ENCODE measurements around the gene SNCG.
"Not testable (repeated sequence)": the region's sequence is repeated elsewhere in the genome, so short reads cannot be mapped to it uniquely, and the experiment has no call there.

Gene SNCG

GRCh38 chr10:86958116-86958900, at the start of gene SNCG:
Gene SNCG (plus strand): TSS chr10:86958599. CDS start chr10:86958698, 99 bp downstream.
- no peak for DNase-seq (ENCODE audit: low read depth)

- DNase-seq (ENCODE audit: low read depth): no peak
Observed at GRCh38 chr10:86914734-86915133, 43.7 kb upstream of the SNCG start.

- DNase-seq (ENCODE audit: low read depth): no peak
Observed at GRCh38 chr10:86918022-86918471, 40.4 kb upstream of the SNCG start.

DNA sequence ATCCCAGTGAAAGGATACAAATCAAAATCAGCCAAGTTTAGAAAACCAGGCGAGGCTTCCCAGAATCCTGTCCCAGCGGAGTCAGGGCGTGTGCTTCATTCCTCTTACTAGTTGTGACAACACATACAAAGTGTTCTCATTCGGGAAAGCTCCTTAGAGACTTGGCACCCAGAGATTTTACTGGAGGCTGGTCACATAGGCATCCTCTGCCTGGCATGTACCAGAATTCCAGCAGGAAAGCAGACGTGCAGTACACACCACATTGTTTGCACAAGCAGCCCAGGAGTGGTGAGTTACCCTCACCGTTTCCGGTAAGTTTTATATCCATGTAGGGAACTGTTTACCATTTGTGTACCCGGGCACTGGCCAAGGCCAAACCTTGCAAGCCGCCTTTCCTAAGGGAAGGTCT, 35.8 kb upstream of the SNCG start:
- DNase-seq (ENCODE audit: low read depth): no peak

DNA sequence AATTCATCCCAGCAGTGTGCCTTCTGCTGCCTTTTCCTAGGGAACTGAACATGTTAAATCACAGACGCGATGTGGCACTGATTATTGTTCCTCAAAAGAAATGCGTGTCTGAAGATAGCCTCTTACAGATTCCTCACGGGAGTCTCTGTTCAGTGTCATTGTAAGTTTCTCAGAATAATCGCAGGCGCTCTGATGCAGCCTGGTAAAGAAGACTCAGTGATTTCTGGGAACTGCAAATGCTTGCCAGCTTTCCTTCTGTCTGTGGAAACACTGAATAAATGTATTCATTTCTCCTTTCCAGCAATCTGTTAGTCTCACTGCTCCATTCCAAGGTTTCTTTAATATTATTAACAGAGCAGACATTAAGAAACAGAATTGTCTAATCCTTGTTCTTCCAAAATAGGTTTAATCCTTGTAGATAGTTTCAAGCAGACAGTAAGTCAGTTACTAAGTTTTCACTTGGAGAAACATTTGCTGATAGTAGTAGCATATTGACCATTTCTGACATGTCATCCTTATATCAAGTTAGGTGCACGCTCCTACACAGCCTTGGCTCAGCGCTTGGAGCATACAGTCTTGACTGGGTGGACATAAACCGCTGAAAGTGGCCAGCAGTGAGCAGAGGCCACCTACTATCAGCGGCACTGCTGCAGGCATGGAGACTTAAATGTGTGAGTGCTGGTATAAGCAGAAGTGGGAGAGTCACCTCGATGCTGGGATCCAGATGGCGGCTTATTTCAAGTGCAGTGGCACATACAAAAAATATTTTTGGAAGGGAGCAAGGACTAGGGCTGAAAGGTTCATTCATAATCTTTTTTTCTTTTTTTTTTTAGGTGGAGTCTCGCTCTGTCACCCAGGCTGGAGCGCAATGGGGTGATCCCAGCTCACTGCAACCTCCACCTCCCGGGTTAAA, 28.7 kb upstream of the SNCG start:
- no peak for DNase-seq (ENCODE audit: low read depth)

- DNase-seq (ENCODE audit: low read depth): no peak
Observed at GRCh38 chr10:86931872-86932271, 26.5 kb upstream of the SNCG start.

DNA sequence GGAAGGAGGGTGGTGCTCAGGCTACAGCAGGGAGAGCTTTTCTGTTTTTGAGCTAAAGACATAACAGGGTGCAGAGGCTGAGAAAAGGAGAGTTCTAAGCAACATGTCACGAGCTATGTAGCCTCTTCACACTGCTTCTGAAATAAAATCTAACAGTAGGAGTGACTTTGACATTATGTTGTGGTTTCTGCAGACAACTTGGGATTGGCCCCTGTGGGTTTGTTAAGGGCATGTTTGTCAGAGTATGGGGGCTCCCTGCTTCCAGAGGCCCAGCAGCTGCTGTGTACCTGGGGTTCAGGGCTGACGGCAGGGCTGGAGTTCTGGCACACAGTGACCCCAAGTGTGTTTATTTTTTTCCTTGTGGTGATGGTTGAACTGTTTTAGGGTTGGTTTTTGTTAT, 25.7 kb upstream of the SNCG start:
- DNase-seq (ENCODE audit: low read depth): no peak

DNA sequence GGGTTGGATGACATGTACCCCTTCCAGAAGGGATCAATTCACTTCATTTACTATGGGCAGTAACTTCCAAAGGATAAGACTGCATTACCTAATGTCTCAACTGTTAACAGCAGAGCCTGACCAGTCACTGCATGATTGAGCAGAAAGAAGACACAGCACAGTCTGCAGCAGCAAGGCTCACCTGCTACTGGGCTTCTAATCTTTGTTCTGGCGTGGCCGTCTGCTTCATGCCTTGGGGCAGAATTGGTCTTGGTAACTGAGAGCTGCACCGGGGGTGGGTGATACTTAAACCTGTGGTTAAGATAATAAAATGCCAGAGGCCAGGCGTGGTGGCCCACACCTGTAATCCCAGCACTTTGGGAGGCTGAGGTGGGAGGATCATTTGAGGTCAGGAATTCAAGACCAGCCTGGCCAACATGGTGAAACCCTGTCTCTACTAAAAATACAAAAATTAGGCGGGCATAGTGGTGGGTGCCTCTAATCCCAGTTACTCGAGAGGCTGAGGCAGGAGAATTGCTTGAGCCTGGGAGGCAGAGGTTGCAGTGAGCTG, 24.2 kb upstream of the SNCG start:
- DNase-seq (ENCODE audit: low read depth): not testable (repeated sequence)

- DNase-seq (ENCODE audit: low read depth): no peak
Observed at GRCh38 chr10:86936661-86937501, 21.5 kb upstream of the SNCG start.

DNA sequence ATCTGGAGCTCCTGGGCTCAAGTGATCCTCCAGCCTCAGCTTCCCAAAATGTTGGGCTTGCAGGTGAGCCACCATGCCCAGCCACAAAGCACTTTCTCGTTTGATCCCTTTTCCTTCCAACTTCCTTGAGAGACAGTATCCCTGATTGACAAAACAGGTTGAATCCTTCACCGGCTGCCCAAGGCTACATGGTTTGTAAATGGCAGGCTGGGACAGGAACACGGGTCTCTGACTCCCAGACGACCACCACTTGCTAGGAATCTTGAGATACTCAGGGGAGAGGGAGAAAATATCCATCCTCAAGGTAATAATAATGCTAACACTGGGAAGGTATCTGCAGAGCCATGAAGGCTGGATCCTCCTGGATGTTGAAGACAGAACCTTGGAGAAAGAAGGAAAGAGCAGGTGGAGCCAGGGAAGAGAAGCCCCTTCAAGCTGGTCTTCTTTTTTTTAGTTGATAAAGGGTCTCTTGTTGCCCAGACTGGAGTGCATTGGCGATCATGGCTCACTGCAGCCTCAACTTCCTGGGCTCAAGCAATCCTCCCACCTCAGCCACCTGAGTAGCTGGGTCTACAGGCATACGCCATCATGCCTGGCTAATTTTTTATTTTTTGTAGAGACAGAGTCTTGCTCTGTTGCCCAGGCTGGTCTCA, 20.8 kb upstream of the SNCG start:
- no peak for DNase-seq (ENCODE audit: low read depth)

DNA sequence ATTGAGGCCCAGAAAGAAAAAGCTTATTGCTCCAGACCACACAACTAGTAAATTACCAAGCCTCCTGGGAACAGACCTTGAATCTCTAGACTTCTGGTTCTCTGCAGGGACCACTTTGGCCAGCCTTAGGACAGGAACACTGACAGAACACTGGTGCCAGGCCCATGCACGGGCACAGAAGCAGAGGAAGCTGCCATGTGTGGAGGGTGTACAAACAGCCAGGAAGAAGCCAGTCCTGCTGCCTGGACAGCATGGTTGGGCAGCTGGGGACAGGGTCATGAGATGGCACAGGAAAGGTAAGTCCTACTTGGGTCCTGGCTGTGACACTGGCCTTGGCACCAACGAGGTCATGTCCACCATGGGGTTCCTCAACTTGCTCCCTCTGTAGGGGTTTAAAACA, 20.1 kb upstream of the SNCG start:
- no peak for DNase-seq (ENCODE audit: low read depth)

DNA sequence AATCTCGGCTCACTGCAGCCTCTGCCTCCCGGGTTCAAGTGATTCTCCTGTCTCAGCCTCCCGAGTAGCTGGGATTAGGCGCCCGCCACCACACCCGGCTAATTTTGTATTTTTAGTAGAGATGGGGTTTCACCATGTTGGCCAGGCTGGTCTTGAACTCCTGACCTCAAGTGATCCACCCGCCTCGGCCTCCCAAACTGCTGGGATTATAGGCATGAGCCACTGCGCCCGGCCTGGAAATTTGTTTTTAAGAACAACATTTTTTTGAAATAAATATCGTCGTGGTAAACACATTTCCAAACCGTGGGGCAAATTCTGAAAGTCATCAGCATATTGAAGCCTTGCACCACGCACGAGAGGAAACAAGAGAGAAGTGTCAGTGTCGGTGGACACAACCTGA, 18.3 kb upstream of the SNCG start:
- not testable (repeated sequence) for DNase-seq (ENCODE audit: low read depth)

GRCh38 chr10:86940677-86941076, 17.7 kb upstream of the SNCG start:
- DNase-seq (ENCODE audit: low read depth): no peak

- no peak for DNase-seq (ENCODE audit: low read depth)
Observed at GRCh38 chr10:86941426-86941825, 17.0 kb upstream of the SNCG start.

DNA sequence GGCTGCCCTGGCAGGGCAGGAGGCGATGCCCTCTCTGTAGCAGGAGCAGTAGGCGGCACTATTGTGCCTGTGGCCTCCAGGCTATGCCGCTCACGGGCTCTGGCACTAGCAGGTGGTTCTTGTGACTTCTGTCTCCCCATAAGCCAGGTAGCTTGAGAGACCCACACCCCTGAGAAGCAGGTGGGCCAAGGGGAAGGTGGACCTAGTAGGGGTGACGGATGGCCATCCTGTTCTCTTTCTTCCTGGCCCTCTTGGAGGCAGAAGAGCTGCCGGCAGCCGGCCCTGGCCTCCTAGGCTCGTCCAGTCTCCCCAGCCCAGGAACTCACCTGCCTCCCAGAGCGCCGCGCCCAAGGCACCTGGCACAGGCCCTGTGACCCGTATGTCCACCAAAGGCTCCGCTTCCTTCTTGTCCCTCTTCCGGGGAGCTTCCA, 16.4 kb upstream of the SNCG start:
- DNase-seq (ENCODE audit: low read depth): no peak

DNA sequence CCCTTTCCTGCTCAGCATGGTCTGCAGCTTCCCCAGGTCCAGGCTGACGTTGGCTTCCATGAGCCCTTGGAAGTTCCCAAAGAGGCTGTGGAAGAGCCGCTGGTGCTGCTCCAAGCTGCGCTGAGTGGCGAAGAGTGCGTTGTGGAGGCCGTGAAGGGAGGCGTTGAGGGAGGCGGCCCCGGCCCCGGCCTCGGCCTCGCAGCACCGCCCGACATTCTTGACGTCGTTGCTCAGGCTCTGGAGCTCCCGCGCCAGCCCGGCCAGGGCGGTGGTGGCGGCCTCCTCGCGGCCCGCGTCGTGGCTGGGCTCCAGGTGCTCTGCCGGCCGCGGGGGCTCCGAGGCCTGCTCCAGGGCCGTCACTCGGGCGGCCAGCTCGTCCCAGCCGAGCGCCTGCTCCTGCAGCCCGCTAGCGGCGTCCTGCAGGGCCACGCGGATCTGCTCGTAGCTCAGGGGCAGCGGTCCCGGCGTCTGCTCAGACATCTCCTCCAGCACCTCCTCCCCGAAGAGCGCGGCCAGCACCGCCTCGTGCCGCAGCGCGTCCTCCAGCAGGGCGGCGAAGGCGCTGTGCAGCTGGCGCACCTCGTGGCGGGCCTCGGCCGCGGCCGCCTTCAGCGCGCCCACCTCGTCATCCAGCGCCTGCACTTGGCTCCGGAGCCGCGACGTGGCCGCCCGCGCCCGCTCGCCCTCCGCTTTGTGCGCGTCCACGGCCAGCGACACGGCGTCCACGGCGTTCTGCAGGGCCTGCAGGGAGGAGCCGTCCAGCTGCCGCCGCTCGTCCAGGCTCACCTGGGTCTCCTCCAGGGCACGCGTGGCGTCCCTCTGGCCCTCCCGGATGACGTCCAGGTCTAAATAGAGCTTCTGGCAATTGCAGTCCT, 15.7 kb upstream of the SNCG start:
- DNase-seq (ENCODE audit: low read depth): no peak

GRCh38 chr10:86943316-86944030, 14.9 kb upstream of the SNCG start:
- DNase-seq (ENCODE audit: low read depth): no peak

DNA sequence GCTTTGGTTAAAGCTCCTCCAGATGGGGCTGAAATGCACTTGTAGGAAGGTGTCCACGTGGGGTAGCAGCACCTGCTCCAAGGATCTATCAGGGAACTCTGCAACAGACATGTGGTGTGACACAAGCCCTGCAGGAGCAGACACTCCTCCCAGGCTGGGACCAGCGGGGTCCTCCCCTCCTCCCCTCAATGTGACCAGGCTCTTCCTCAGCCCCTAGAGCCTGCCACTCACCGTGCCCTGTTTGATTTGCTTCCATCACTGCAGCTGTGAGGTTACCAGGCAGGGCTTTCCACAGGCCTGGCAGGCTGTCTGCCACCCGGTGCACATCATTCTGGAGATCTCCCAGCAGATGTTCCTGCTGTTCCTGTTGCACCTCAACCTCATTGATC, 14.4 kb upstream of the SNCG start:
- no peak for DNase-seq (ENCODE audit: low read depth)

DNA sequence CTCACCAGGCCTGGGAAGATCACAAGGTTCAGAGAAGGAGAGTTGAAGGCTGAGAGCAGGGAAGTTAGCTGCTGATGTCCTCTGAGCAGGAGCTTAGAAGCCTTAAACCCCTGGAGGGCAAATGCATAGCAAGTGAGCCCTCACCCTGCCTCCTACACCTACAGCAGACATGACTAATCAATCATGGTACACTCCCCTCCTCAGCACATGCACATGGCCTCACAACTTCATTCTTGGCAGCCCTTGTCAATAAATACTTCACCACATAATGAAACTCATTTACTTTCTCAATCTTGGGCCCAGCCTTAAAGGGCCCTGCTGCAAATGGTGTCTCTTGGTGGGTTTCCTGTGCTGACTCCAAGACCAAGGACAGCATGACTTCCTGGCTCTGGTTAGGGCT, 13.9 kb upstream of the SNCG start:
- DNase-seq (ENCODE audit: low read depth): no peak

DNA sequence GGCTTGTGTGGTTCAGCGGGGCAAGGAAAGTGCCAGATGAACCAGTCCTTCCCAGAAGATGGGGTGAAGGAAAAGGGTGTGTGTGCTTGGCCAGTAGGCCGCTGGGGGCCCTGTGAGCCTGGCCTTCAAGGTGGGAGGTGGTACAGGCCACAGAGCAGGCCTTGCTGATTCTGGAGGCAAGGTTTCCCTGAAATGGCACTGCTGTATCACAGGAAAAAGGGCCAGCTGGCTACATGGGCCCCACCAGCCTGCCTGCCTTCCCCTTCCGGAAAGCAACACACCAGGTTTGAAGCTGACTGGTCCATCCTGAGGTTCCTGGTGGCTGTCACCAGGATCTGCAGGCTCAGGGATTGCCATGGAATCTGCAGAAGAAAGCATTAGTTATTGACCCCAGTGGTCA, 13.5 kb upstream of the SNCG start:
- DNase-seq (ENCODE audit: low read depth): no peak

All from non-pigmented ciliary epithelial cell (primary cell).